Panc1 (cell line): ENCODE measurements around the gene IGFBP6.

ENCODE experiments used
- REST ChIP-seq, 2 experiments: IDR thresholded peaks; 2 replicates each; pipeline ENCODE4 v1.6.1; 2011 to 2012; ENCODE audit warnings: low read depth in 2 of 2, control low read depth in 1 of 2, low read length in 1 of 2, mild to moderate bottlenecking in 1 of 2, moderate library complexity in 1 of 2; ENCODE audit not compliant: insufficient read depth in 1 of 2
- SIN3A ChIP-seq: IDR thresholded peaks from 2 replicates; pipeline ENCODE4 v1.6.1; 2012; ENCODE audit warnings: low read depth, mild to moderate bottlenecking, low read length, moderate library complexity, borderline replicate concordance; ENCODE audit not compliant: insufficient read depth
- TCF7L2 ChIP-seq: IDR thresholded peaks from 2 replicates; pipeline ENCODE4 v1.6.1; 2011; ENCODE audit warnings: mild to moderate bottlenecking, low read depth, low read length, inconsistent platforms
- TF ChIP-seq, protein P1 (sequence below): fragments of 450-650 bp; IDR thresholded peaks from 2 replicates; pipeline ENCODE4 v1.5.1; 2017; ENCODE audit warnings: mild to moderate bottlenecking

- TF ChIP-seq, protein P1, sequence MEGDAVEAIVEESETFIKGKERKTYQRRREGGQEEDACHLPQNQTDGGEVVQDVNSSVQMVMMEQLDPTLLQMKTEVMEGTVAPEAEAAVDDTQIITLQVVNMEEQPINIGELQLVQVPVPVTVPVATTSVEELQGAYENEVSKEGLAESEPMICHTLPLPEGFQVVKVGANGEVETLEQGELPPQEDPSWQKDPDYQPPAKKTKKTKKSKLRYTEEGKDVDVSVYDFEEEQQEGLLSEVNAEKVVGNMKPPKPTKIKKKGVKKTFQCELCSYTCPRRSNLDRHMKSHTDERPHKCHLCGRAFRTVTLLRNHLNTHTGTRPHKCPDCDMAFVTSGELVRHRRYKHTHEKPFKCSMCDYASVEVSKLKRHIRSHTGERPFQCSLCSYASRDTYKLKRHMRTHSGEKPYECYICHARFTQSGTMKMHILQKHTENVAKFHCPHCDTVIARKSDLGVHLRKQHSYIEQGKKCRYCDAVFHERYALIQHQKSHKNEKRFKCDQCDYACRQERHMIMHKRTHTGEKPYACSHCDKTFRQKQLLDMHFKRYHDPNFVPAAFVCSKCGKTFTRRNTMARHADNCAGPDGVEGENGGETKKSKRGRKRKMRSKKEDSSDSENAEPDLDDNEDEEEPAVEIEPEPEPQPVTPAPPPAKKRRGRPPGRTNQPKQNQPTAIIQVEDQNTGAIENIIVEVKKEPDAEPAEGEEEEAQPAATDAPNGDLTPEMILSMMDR = no peak
- TF ChIP-seq SIN3A = no peak
- no peak for TF ChIP-seq REST (IDR thresholded peaks at IDR 0.05; ENCODE audit: insufficient read depth in 1 of 2, low read depth in 2 of 2, low read length in 1 of 2)
- no peak for TF ChIP-seq TCF7L2
Observed at GRCh38 chr12:53147181-53147580, 49.7 kb downstream of the IGFBP6 start.
